GM18505 (cell line): ENCODE measurements around the gene UBE2D3.

ENCODE experiments used
- ATAC-seq: cut with Tn5 transposase; IDR thresholded peaks from one replicate; pipeline ENCODE4 v1.9.1; 2021; ENCODE audit not compliant: unreplicated experiment
- POLR2A ChIP-seq: IDR thresholded peaks from 4 replicates; pipeline ENCODE4 v1.6.1; 2011; ENCODE audit warnings: borderline replicate concordance; ENCODE audit not compliant: insufficient read depth, insufficient read length; ENCODE audit errors: extremely low read depth

The UBE2D3 gene

DNA sequence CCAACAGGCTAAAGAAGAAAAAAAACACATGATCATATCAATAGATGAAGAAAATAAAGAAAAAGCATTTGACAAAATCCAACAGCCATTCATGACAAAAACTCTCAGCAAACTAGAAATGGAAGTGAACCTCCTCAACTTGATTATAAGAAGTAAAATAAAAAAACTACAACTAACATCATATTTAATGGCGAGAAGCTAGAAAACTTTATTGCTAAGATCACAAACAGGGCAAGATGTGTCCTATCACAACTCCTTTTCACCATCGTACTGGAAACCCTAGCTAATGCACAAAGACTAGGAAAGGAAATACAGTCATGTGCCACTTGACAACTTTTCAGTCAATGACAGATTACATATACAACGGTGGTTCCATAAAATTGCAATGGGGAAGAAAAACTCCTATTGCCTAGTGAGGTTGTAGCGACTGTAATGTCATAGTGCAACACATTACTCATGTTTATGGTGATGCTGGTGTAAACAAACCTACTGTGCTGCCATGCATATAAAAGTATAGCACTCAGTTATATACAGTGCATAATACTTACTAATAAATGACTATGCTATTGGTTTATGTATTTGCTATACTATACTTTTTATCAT lies 54.5 kb downstream of the UBE2D3 start:
- no peak for ATAC-seq
- no peak for TF ChIP-seq POLR2A

DNA sequence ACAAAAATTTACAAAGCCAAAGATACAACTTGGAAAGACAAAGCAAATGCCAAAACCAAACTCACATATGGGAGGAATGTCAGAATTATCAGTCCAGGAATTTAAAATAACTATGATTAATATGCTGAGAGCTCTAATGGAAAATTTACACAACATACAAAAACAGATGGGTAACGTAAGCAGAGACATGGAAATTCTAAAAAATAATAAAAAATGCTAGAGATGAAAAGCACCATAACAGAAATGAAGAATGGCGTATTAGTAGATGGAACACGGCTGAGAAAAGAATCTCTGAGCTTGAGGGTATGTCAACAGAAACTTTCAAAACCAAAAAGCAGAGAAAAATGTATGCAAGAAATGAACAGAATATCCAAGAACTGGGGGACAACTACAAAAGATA lies 62.5 kb downstream of the UBE2D3 start:
- ATAC-seq = no peak
- TF ChIP-seq POLR2A = no peak

DNA sequence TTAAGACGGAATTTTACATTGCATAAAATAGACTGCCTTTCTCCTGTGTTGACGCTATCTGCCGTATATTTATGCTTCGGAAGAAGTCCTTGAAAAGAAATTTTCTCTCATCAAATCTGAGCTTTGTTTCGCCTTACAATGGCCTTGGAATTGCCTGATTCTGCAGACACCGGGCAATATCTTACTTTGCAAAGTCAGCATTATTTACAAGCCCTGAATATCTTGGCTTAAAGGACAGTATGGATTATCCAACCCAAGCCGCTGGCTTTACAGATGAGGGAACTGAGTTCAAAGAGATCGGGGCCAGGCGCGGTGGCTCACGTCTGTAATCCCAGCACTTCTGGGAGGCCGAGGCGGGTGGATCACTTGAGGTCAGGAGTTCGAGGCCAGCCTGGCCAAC lies 65.4 kb downstream of the UBE2D3 start:
- TF ChIP-seq POLR2A = no peak
- no peak for ATAC-seq

DNA sequence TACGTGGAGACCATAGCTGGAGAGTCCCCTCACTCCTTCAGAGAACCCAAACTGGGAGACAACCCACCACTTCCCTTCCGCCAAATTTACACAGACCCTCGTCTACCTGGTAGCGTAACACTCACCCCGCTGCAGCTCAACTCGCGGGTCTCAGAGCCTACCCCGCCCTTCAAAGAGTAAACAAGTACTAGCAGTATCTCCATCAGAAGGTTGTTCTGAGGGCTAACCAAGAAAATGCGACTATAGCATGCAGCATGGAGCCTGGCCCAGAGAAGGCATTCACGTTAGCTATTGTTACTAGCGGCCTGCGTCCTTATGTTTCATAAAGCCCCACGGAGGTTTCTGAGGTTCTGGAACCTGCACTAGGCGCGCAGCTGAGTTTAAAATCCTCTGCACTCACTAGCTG lies 66.1 kb downstream of the UBE2D3 start:
- ATAC-seq = peak; percentile 13
- TF ChIP-seq POLR2A = no peak

DNA sequence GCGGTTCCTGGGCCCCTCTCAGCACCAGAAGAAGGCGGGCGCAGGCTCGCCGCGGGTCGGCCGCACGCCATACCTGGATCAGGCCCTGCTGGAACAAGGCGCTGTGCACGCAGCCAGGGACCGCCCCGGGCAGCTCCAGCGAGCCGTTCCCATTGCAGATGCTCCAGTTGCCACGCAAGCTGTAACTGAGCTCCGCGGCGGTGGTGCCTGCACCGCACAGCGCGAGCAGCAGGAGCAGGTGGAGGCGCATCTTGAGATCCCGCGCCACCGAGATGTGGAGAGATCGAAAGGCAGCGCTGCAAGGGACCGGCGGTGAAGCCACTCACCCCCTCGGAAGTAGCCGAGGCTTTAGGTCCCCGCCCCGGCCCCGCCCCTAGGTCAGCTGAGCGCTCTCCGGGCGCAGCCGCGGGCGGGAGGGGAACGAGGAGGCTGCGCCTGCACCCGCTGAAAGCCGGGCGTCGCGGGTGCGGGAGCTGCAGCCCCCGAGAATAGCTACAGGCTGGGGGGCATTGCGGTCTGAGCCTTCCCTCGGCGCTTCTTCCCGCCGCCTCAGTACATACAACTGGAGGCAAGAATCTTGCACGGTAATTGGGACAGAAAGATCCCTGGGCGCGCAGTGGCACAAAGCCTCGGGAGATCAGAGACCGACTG lies 66.6 kb downstream of the UBE2D3 start, which contains the start of gene MANBA:
Gene MANBA (minus strand): TSS at position 324 of the 651 bp plus-strand sequence. CDS start 74 bp downstream, at position 250.
- peak; percentile 90 for TF ChIP-seq POLR2A
- peak; percentile 90 for ATAC-seq

DNA sequence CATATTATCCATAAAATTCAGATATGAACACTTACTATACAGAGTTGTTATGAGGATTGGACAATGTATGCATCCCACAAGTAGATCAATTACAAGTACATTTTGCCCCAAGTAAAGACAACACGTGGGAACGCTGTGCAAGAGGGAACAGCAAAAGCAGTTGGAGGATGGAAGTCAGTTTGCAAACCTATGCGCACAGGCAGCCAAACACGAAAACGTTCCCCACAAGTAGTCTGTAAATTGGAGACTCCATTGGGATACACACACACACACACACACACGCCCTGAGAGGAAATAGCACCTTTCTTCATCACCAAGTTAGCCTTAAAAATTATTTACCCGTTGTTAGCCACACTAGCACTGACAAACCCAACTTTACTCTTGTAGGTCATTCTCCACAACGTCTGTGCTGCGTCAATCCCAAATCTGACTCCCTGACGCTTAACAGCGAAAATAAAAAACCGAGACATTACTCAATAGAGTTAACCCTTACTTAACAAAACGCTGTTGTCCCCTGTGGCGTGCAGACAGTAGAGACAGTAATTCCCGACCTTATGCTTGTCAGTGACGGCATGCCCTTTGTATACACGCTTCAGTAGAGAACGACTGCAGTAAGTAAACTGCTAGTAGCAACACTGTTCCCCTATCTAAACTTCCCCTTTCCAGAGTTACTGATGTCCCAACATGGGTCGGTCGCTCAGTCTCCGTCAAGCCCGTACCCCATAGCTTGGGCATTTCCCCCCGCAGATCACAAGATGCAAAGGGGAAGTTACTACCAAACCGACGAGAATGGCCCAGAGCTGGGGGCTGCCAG lies 67.3 kb downstream of the UBE2D3 start:
- peak; percentile 65 for ATAC-seq
- no peak for TF ChIP-seq POLR2A

DNA sequence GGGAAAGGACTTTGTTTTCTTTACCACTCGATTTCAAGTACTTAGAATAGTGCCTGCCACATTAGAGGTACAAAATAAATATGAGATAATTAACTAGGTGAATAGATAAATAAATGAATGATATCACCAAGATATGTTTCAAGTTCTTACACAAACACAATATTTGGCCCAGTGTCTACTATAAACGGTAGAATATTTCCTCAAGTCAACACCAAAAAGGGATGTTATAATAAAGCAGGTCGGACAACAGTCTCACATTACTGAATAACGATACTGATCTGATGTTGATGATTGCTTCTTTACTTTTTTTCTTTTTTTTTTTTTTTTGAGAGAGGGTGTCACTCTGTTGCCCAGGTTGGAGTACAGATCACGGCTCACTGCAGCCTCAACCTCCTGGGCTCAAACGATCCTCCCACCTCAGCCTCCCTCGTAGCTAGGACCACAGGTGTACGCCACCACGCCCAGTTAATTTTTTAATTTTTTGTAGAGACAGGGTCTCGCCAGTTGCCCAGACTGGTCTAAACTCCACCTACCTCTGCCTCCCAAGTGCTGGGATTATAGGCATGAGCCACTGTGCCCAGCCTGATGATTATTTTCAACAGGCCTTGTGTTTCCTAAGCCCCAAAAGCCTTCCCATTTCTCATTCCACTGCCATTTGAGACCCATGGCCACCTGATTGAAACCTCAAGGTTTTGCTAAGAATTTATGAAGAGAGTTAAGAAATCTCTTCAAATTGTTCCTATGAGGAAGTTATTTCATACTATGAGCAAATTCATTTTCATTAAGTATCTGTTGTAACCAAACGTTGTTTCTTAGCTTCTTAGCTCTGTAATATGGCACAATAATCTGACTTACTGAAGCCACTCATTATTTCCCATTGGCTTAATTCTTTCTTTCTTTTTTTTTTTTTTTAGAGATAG lies 68.8 kb downstream of the UBE2D3 start:
- ATAC-seq = no peak
- no peak for TF ChIP-seq POLR2A

DNA sequence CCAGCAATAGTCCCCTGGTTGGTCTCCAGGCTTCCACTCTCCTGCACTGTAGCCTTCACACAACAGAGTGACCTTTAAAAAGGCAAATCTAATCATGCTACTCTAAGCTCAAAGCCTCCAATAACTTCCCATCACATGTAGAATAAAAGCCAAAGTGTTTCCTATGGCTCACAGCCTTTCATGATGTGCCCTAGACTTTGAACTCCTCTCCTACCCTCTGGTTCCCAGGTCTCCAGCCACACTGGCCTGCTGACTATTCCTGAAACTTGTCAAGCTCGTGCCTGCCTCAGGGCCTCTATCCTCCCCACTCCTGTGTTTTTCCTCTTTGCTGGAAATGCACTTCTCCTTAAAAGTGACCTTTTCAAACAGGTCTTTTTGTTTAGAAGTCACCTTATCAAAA lies 69.7 kb downstream of the UBE2D3 start:
- no peak for ATAC-seq
- no peak for TF ChIP-seq POLR2A

DNA sequence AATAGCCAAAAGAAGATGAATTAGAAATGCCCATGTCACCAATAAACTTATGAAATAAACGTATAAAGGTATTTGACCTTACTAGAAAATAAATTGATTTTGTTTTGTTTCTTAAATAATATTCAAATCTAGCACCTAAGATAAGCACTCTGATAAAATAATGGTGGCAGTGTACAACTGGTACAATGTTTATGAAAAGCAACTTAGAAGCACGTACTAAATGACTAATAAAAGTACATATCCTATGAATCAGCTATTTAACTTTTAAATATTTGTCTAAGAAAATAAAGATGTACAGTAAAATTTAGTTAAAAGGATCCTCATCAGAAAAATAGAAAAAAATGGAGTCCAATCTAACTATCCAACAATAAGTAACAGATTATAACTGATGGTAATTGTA lies 73.3 kb downstream of the UBE2D3 start:
- ATAC-seq = no peak

DNA sequence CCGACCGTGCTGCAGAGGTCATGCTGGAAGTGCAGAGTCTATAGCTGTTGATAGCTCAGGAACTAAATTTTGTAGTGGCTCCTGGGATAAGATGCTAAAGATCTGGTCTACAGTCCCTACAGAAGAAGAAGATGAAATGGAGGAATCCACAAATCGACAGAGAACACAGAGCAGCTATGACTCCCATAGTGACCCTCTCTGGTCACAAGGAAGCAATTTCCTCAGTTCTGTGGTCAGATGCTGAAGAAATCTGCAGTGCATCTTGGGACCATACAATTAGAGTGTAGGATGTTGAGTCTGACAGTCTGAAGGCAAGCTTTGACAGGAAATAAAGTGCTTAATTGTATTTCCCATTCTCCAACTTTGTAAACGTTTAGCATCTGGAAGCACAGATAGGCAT lies 75.4 kb downstream of the UBE2D3 start:
- ATAC-seq = no peak
- no peak for TF ChIP-seq POLR2A

More for the DNA sequence above, 73.3 kb downstream of the UBE2D3 start:
- no peak for TF ChIP-seq POLR2A
